Mesothelial cell of epicardium (in vitro differentiated cells): Measurements from ENCODE around the gene PBX2. TPM values are rescaled to one million over a fixed set of nuclear protein-coding genes. Genes with fewer than 3 reads are reported as not detected.

Source experiments
- DNase-seq, 2 experiments: peaks; one replicate each; pipeline ENCODE4 v3.0.0; 2021; ENCODE audit warnings: low spot score in 2 of 2; ENCODE audit not compliant: unreplicated experiment in 2 of 2
- H3K27ac Mint-ChIP-seq: 2 replicates; pipeline ENCODE4 v1.8.0; 2021; ENCODE audit warnings: mixed read lengths
- H3K27me3 Mint-ChIP-seq: 2 replicates; pipeline ENCODE4 v1.8.0; 2021; ENCODE audit warnings: low read depth, mixed read lengths
- H3K36me3 Mint-ChIP-seq: 2 replicates; pipeline ENCODE4 v1.8.0; 2021; ENCODE audit warnings: mixed read lengths
- H3K4me1 Mint-ChIP-seq: 2 replicates; pipeline ENCODE4 v1.8.0; 2021; ENCODE audit warnings: mixed read lengths
- H3K4me3 Mint-ChIP-seq: 2 replicates; pipeline ENCODE4 v1.8.0; 2021; ENCODE audit warnings: mild to moderate bottlenecking, moderate library complexity, mixed read lengths
- H3K9me3 Mint-ChIP-seq: 2 replicates; pipeline ENCODE4 v1.8.0; 2021; ENCODE audit warnings: mixed read lengths
- CTCF ChIP-seq: fragments of 200-600 bp; sonication (generic); IDR thresholded peaks from one replicate; pipeline ENCODE4 v1.5.0; 2021; ENCODE audit warnings: antibody characterized with exemption; ENCODE audit not compliant: unreplicated experiment
- total RNA-seq: library from RNA; stranded (reverse); gene quantifications from 3 replicates; pipeline ENCODE4 v1.2.1, GENCODE V29; 2021

PBX2 gene
- total RNA-seq, 1 donor from 2014 or later: 236 TPM

- H3K4me1 Mint-ChIP-seq: peaks cover 45% of the 10 kb centered on the region
- no peak overlapping the region for H3K4me3 Mint-ChIP-seq
- no peaks in the 10 kb centered on the region for H3K27me3 Mint-ChIP-seq
- no peak for DNase-seq
- H3K27ac Mint-ChIP-seq: peak overlapping the region; percentile 21
- no peak for TF ChIP-seq CTCF
- peaks cover 25% of the 10 kb centered on the region for H3K36me3 Mint-ChIP-seq
- no peaks in the 10 kb centered on the region for H3K9me3 Mint-ChIP-seq
These were observed 7.4 kb downstream of the PBX2 start for GRCh38 chr6:32182555-32182981.

- Mint-ChIP-seq H3K27ac (no peak overlapping the region), H3K36me3 (peaks cover 21% of the 10 kb centered on the region), H3K4me3 (no peak overlapping the region), H3K9me3 (no peaks in the 10 kb centered on the region), H3K4me1 (peaks cover 46% of the 10 kb centered on the region), H3K27me3 (no peaks in the 10 kb centered on the region)
- no peak for DNase-seq
- no peak for TF ChIP-seq CTCF
These were observed 8.0 kb downstream of the PBX2 start for GRCh38 chr6:32181915-32182529.

- DNase-seq: no peak
- H3K27ac Mint-ChIP-seq: peak overlapping the region; percentile 15
- H3K9me3 Mint-ChIP-seq: no peaks in the 10 kb centered on the region
- no peaks in the 10 kb centered on the region for H3K27me3 Mint-ChIP-seq
- peaks cover 48% of the 10 kb centered on the region for H3K4me1 Mint-ChIP-seq
- no peak overlapping the region for H3K4me3 Mint-ChIP-seq
- TF ChIP-seq CTCF: no peak
- H3K36me3 Mint-ChIP-seq: peaks cover 15% of the 10 kb centered on the region
These were observed 8.8 kb downstream of the PBX2 start for GRCh38 chr6:32181148-32181702.

GRCh38 chr6:32179766-32180405 lies 10.1 kb downstream of the PBX2 start:
- H3K4me1 Mint-ChIP-seq: peaks cover 45% of the 10 kb centered on the region
- no peaks in the 10 kb centered on the region for H3K9me3 Mint-ChIP-seq
- no peak for TF ChIP-seq CTCF
- H3K27ac Mint-ChIP-seq: no peak overlapping the region
- H3K36me3 Mint-ChIP-seq: peaks cover 11% of the 10 kb centered on the region
- H3K4me3 Mint-ChIP-seq: peak overlapping the region; percentile 92
- no peaks in the 10 kb centered on the region for H3K27me3 Mint-ChIP-seq
- no peak for DNase-seq

- DNase-seq: no peak
- Mint-ChIP-seq H3K27ac (peak overlapping the region; percentile 98), H3K27me3 (no peaks in the 10 kb centered on the region), H3K9me3 (no peaks in the 10 kb centered on the region), H3K4me1 (peaks cover 47% of the 10 kb centered on the region), H3K4me3 (peak overlapping the region; percentile 92), H3K36me3 (peaks cover 11% of the 10 kb centered on the region)
- TF ChIP-seq CTCF: no peak
These were observed 11.2 kb downstream of the PBX2 start for GRCh38 chr6:32178547-32179440.
